ENCODE data around the gene SLC8B1.

DNA sequence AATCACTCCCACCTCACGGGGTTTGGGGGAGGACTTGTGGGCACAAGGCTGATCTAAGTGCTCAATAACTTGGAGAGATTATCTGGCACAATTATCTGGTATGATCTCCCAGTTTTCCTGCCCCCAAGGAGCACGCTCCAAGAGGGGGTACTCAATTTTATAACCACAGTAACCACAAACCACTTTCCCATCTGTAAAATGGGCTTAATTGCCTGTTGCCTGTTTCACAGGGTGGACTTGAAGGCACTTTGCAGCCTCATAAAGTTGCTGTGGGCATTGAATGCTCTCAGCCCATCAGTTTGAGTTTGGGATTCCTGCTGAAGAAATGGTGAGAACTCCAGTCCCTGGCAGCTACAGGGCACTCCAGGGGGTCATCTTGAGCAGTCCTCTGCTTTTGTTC is 4.4 kb downstream of the SLC8B1 start:
- TF ChIP-seq, protein P1, sequence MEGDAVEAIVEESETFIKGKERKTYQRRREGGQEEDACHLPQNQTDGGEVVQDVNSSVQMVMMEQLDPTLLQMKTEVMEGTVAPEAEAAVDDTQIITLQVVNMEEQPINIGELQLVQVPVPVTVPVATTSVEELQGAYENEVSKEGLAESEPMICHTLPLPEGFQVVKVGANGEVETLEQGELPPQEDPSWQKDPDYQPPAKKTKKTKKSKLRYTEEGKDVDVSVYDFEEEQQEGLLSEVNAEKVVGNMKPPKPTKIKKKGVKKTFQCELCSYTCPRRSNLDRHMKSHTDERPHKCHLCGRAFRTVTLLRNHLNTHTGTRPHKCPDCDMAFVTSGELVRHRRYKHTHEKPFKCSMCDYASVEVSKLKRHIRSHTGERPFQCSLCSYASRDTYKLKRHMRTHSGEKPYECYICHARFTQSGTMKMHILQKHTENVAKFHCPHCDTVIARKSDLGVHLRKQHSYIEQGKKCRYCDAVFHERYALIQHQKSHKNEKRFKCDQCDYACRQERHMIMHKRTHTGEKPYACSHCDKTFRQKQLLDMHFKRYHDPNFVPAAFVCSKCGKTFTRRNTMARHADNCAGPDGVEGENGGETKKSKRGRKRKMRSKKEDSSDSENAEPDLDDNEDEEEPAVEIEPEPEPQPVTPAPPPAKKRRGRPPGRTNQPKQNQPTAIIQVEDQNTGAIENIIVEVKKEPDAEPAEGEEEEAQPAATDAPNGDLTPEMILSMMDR (IDR thresholded peaks at IDR 0.05) = no peak
- no peak for TF ChIP-seq ZFX (IDR thresholded peaks at IDR 0.05; ENCODE audit: borderline replicate concordance)
